ENCODE data around the gene PGAP2.

DNA sequence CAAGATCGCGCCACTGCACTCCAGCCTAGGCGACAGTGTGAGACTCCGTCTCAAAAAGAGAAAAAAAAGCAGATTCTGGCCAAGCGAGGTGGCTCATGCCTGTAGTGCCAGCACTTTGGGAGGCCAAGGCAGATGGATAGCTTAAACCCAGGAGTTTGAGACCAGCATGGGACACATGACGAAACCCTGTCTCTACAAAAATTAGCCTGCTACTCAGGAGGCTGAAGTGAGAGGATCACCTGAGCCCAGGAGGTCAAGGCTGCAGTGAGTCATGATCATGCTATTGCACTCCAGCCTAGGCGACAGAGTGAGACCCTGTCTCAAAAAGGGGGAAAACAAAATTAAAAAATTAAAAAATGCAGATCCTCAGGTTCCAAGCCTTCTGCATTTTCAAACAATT, 14.0 kb downstream of the PGAP2 start:
- TF ChIP-seq FOSL1 (IDR thresholded peaks at IDR 0.05; ENCODE audit: low read depth) (no peak), TCF7L2 (IDR thresholded peaks at IDR 0.05; ENCODE audit: borderline replicate concordance, extremely low read depth, insufficient read depth, insufficient read length) (no peak), RAD21 (IDR thresholded peaks at IDR 0.05; ENCODE audit: low read depth) (no peak), EZH2phosphoT487 (IDR thresholded peaks at IDR 0.05; ENCODE audit: borderline replicate concordance) (no peak), POLR2A (IDR thresholded peaks at IDR 0.05; ENCODE audit: borderline replicate concordance, extremely low read depth, insufficient read depth, insufficient read length) (no peak), CTCF (IDR thresholded peaks at IDR 0.05 in 2 of 3, conservative IDR thresholded peaks at IDR 0.05 in 1 of 3; ENCODE audit: borderline replicate concordance in 1 of 3, insufficient read depth in 1 of 3, low read depth in 2 of 3, low read length in 2 of 3) (no peak), POLR2AphosphoS5 (IDR thresholded peaks at IDR 0.05; ENCODE audit: low read depth, low read length) (no peak), ZNF274 (IDR thresholded peaks at IDR 0.05; ENCODE audit: low read depth, low read length) (no peak), YY1 (IDR thresholded peaks at IDR 0.05; ENCODE audit: extremely low read depth, insufficient replicate concordance, low read depth, low read length) (no peak)

Data from HCT116 (cell line).